Activated CD8-positive, alpha-beta memory T cell treated with anti-CD3 and anti-CD28 coated beads, Interleukin-2, amount 10 ng/mL, durations not matched to agents 7 days and 5 days (primary cell): ENCODE results near the gene MUC13. TPM values are rescaled to one million over a fixed set of nuclear protein-coding genes. Genes with fewer than 3 reads are reported as not detected.

ENCODE experiments used
- ATAC-seq: fragments of 150-1000 bp; cut with Tn5 transposase; one replicate; pipeline ENCODE4 v1.10.0; 2021; ENCODE audit warnings: moderate library complexity
- CTCF ChIA-PET: fragments of 350-600 bp; sonication (Branson Sonifier 250); formaldehyde crosslinking; loops from one replicate; lab custom pipeline; 2021; ENCODE audit warnings: antibody characterized with exemption; lab: Charles Lee
- DNase-seq: peaks from one replicate; pipeline ENCODE4 v3.0.0-alpha.2; 2020
- H3K27ac Mint-ChIP-seq: one replicate; pipeline ENCODE4 v1.8.0; 2021; ENCODE audit warnings: mild to moderate bottlenecking, mixed read lengths
- H3K27me3 Mint-ChIP-seq: one replicate; pipeline ENCODE4 v1.8.0; 2021; ENCODE audit warnings: mixed read lengths
- H3K36me3 Mint-ChIP-seq: one replicate; pipeline ENCODE4 v1.8.0; 2021; ENCODE audit warnings: mild to moderate bottlenecking, mixed read lengths
- H3K4me1 Mint-ChIP-seq: one replicate; pipeline ENCODE4 v1.8.0; 2021; ENCODE audit warnings: mixed read lengths
- H3K4me3 Mint-ChIP-seq: one replicate; pipeline ENCODE4 v1.8.0; 2021; ENCODE audit warnings: mild to moderate bottlenecking, moderate library complexity, mixed read lengths
- H3K9me3 Mint-ChIP-seq: one replicate; pipeline ENCODE4 v1.8.0; 2022; ENCODE audit warnings: low read depth, mixed read lengths
- total RNA-seq, 2 experiments: library from RNA; stranded (reverse); gene quantifications; one replicate each; pipeline ENCODE4 v1.2.3, GENCODE V29; 2021

MUC13 gene
- total RNA-seq, 2 experiments from 2014 or later = not detected

DNA sequence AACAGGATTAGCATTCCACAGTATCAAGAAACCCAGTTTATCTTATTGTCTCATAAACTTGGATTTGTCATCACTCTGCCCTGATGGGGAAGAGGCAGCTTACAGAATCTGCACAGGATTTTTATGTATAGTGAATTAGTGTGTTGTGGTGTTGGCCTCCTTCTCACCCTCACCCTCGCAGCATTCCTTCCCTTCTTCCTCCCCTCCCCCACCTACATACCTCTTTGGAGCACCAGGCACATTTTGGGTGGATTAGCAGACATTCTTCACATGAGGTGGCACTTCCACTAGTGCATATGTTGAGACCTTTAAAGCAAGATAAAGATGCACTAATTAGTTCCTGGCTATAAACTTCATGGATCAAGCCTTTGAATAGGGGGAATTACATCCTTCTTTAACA, 61.3 kb downstream of the MUC13 start:
- H3K27me3 Mint-ChIP-seq = peaks cover 25% of the 10 kb centered on the region
- CTCF ChIA-PET = interaction anchor here (0.7 kb wide), 1 partner anchor 185 kb away, joined by 3 read pairs; no protein-coding TSS in a partner anchor
- H3K27ac Mint-ChIP-seq = no peak overlapping the region
- no peak overlapping the region for H3K4me3 Mint-ChIP-seq
- no peaks in the 10 kb centered on the region for H3K9me3 Mint-ChIP-seq
- H3K36me3 Mint-ChIP-seq = no peaks in the 10 kb centered on the region
- DNase-seq (no peak), ATAC-seq (no peak)
- H3K4me1 Mint-ChIP-seq = no peaks in the 10 kb centered on the region

DNA sequence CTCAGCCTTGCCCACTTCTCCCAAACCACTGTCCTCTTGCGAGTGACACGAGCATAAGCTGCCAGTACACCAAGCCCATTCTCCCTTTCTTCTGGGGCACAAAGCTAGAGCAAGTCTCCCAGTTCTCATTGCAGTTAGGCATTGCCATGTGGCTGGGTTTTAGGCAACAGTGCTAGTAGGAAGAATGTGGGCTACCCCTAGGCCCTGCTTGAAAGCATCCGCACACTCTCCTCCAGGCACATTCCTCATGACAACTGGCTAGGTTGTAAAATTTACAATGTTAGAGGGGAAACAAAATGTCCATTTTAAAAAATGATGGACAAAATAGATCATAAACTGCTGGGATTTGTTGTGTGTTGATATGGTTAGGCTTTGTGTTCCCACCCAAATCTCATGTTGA, 67.0 kb downstream of the MUC13 start:
- H3K4me1 Mint-ChIP-seq = no peaks in the 10 kb centered on the region
- ATAC-seq = no peak
- DNase-seq = no peak
- CTCF ChIA-PET = no interaction called here
- no peaks in the 10 kb centered on the region for H3K36me3 Mint-ChIP-seq
- H3K27ac Mint-ChIP-seq = no peak overlapping the region
- peaks cover 23% of the 10 kb centered on the region for H3K27me3 Mint-ChIP-seq
- H3K4me3 Mint-ChIP-seq = no peak overlapping the region
- H3K9me3 Mint-ChIP-seq = no peaks in the 10 kb centered on the region

DNA sequence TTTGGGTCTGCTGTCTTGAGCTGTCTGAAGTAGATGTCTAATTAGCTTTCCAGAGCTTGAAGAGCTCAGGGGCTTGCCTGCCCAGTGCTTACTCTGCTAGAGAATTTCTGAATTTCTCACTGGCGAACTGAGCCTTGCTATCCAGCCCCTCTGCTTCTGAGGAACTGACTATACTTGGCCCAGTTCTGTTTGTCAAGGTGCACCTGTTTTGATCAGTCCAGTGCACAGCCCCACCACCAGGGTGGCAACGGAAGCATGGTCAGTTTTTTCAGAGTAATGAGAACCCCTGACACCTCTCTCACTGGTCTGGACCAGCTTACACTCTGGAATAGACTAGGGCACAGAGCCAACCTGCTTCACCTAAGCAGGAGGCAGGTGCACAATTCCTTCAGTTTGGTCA, 72.5 kb downstream of the MUC13 start:
- Mint-ChIP-seq H3K27me3 (peaks cover 22% of the 10 kb centered on the region), H3K36me3 (no peaks in the 10 kb centered on the region)

DNA sequence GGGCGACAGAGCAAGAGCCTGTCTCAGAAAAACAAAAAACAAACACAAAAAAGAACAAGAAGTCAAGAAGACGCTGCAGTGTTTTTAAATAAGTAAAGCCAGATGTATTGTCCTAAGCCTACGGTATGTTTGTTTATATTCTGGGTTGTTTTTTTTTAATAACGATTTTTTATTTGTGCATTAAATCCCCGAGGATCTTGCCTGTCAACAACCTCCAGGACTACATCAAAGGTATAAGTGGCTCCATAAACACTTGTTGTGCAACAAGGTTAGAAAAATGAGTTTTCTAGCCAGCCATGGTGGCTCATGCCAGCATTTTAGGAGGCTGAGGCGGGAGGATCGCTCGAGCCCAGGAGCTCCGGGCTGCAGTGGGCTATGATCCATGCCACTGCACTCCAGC, 73.5 kb downstream of the MUC13 start:
- peaks cover 20% of the 10 kb centered on the region for H3K27me3 Mint-ChIP-seq
- CTCF ChIA-PET = no interaction called here
- H3K4me1 Mint-ChIP-seq = no peaks in the 10 kb centered on the region
- no peaks in the 10 kb centered on the region for H3K9me3 Mint-ChIP-seq
- H3K4me3 Mint-ChIP-seq = no peak overlapping the region
- no peak for DNase-seq
- H3K27ac Mint-ChIP-seq = no peak overlapping the region
- no peaks in the 10 kb centered on the region for H3K36me3 Mint-ChIP-seq
- no peak for ATAC-seq

More for the DNA sequence above, 72.5 kb downstream of the MUC13 start:
- DNase-seq (no peak), ATAC-seq (no peak)
- CTCF ChIA-PET = interaction anchor here (0.9 kb wide), 1 partner anchor 10 kb away, joined by 3 read pairs; no protein-coding TSS in a partner anchor
- Mint-ChIP-seq H3K9me3 (no peaks in the 10 kb centered on the region), H3K4me3 (no peak overlapping the region), H3K27ac (no peak overlapping the region), H3K4me1 (no peaks in the 10 kb centered on the region)

DNA sequence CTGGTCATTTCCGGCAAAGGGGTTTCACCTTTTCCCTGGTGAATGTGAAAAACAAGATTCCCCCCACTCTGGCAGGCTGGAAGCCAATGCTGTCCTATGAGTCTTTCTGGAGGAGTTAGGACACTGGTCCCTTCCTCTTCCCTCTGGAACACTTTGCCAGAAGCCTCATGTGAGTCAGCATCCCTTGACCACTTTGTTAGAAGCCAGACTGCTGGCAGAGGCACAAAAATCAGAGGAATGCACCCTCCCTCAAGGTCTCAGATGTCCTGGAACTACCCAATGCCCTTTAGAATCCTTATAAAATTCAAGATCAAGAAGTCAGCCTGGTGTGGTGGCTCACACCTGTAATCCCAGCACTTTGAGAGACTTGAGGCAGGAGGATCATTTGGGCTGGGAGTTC, 74.0 kb downstream of the MUC13 start:
- CTCF ChIA-PET = no interaction called here
- no peaks in the 10 kb centered on the region for H3K9me3 Mint-ChIP-seq
- no peak for ATAC-seq

DNA sequence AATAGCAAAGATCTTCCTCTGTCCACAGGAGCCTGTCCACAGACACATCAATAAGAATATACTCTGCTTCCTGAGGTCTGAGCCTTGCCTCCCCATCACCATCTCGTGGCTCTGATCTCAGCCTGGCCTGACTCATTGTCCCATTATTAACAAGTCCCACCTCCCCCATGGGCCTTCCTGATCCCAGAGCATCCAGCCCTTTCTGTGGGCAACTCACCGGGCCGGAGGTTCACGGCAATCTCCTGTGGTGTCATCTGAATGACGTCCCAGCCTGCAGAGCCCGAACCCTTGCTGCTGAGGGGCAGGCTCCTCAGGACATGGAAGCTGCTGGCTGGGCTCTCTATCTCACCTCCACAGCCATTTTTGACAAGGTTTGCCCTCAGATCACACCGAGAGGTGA, 75.5 kb downstream of the MUC13 start:
- no peak overlapping the region for H3K27ac Mint-ChIP-seq
- CTCF ChIA-PET = no interaction called here
- H3K4me3 Mint-ChIP-seq = no peak overlapping the region
- peaks cover 30% of the 10 kb centered on the region for H3K27me3 Mint-ChIP-seq
- H3K9me3 Mint-ChIP-seq = no peaks in the 10 kb centered on the region
- no peaks in the 10 kb centered on the region for H3K36me3 Mint-ChIP-seq
- DNase-seq (no peak), ATAC-seq (no peak)
- H3K4me1 Mint-ChIP-seq = no peaks in the 10 kb centered on the region

More for the DNA sequence above, 74.0 kb downstream of the MUC13 start:
- Mint-ChIP-seq H3K27ac (no peak overlapping the region), H3K36me3 (no peaks in the 10 kb centered on the region), H3K27me3 (peaks cover 24% of the 10 kb centered on the region), H3K4me3 (no peak overlapping the region), H3K4me1 (no peaks in the 10 kb centered on the region)
- no peak for DNase-seq

DNA sequence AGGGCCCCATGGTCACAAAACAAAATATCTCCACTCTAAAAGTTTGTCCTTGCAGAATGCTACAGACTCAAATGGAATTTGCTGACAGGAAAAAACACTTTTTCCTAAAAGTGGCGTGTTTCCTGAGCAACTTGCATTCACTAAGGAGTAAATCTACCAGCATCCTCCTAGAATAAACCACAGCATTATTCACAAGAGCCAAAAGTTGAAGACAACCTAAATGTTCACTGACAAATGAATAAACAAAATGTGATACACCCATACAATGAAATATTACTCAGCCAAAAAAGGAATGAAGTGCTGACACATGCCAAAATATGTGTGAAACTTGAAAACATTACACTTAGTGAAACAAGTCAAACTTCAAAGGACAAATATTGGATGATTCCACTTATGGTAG, 76.3 kb downstream of the MUC13 start:
- H3K27ac Mint-ChIP-seq = no peak overlapping the region
- DNase-seq (no peak), ATAC-seq (no peak)
- no peaks in the 10 kb centered on the region for H3K9me3 Mint-ChIP-seq
- no peaks in the 10 kb centered on the region for H3K4me1 Mint-ChIP-seq
- H3K27me3 Mint-ChIP-seq = peaks cover 30% of the 10 kb centered on the region
- CTCF ChIA-PET = interaction anchor here (0.6 kb wide), 1 partner anchor 18 kb away, joined by 3 read pairs; no protein-coding TSS in a partner anchor
- no peaks in the 10 kb centered on the region for H3K36me3 Mint-ChIP-seq
- no peak overlapping the region for H3K4me3 Mint-ChIP-seq

DNA sequence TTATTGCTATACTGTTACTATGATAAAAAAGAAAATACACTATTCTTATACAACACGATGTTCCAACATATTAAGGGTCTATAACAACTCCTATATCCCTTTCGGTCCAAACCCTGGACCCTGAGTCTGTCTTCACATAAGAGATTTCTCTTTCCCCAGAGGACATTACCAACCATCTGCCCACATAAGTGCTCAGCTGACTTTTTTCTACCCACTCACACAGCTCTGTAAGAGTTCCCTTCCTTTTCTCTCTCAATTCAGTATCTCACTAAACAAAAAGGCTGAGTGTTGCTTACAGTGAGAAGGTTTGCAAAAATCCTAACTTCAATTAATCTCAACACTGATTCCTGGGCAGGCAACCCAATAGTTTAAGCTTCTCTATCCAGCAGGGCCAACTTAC, 77.9 kb downstream of the MUC13 start:
- Mint-ChIP-seq H3K27ac (no peak overlapping the region), H3K4me1 (no peaks in the 10 kb centered on the region), H3K9me3 (no peaks in the 10 kb centered on the region), H3K27me3 (peaks cover 37% of the 10 kb centered on the region), H3K36me3 (no peaks in the 10 kb centered on the region), H3K4me3 (no peak overlapping the region)
- no peak for ATAC-seq
- DNase-seq = no peak
- CTCF ChIA-PET = interaction anchor here (1.6 kb wide), 1 partner anchor 45 kb away, joined by 5 read pairs; no protein-coding TSS in a partner anchor

Other genes starting within 250 kb of the MUC13 start
- gene UMPS, start 204.3 kb downstream of the MUC13 start, total RNA-seq = 10 to 100 TPM; 33.4 to 50.1 TPM
- 1 to 10 TPM in 1 of 2 experiments, under 1 TPM in 1; 0.18 to 1.2 TPM for gene ITGB5, start 47.4 kb downstream of the MUC13 start, total RNA-seq
- 10 to 100 TPM; 38.5 to 75.6 TPM for gene HEG1, start 121.2 kb upstream of the MUC13 start, total RNA-seq